GM19328 (cell line): ENCODE results near the gene TVP23B.
"Not testable (repeated sequence)": the region's sequence is repeated elsewhere in the genome, so short reads cannot be mapped to it uniquely, and the experiment has no call there.

Experiments
- ATAC-seq: cut with Tn5 transposase; IDR thresholded peaks from one replicate; pipeline ENCODE4 v1.9.1; 2021; ENCODE audit warnings: mild to moderate bottlenecking, moderate library complexity; ENCODE audit not compliant: unreplicated experiment

TVP23B gene

GRCh38 chr17:18786890-18787289, 5.9 kb downstream of the TVP23B start:
- not testable (repeated sequence) for ATAC-seq

GRCh38 chr17:18791402-18791801, 10.4 kb downstream of the TVP23B start:
- not testable (repeated sequence) for ATAC-seq

- ATAC-seq: not testable (repeated sequence)
Measured at GRCh38 chr17:18794841-18795240, 13.9 kb downstream of the TVP23B start.

- ATAC-seq: not testable (repeated sequence)
Measured at GRCh38 chr17:18796887-18797286, 15.9 kb downstream of the TVP23B start.

GRCh38 chr17:18803458-18804245, 22.7 kb downstream of the TVP23B start:
- ATAC-seq: not testable (repeated sequence)

GRCh38 chr17:18815924-18816323, 34.9 kb downstream of the TVP23B start:
- not testable (repeated sequence) for ATAC-seq

- not testable (repeated sequence) for ATAC-seq
Measured at GRCh38 chr17:18816489-18817371, 35.7 kb downstream of the TVP23B start.

GRCh38 chr17:18821430-18821829, 40.4 kb downstream of the TVP23B start:
- ATAC-seq: not testable (repeated sequence)

GRCh38 chr17:18827613-18828012, 46.6 kb downstream of the TVP23B start:
- ATAC-seq: not testable (repeated sequence)

GRCh38 chr17:18848501-18848900, 67.5 kb downstream of the TVP23B start:
- no peak for ATAC-seq

- no peak for ATAC-seq
Measured at GRCh38 chr17:18850679-18851078, 69.7 kb downstream of the TVP23B start.

GRCh38 chr17:18851201-18851600, 70.2 kb downstream of the TVP23B start:
- ATAC-seq: no peak

- ATAC-seq: no peak
Measured at GRCh38 chr17:18854956-18855355, 74.0 kb downstream of the TVP23B start.

GRCh38 chr17:18855831-18856569, 75.0 kb downstream of the TVP23B start:
- peak; percentile 60 for ATAC-seq
